Lower leg skin (tissue), 3 donors: Measurements from ENCODE around the gene OBSCN.

Source experiments
- POLR2A ChIP-seq, 2 donors: fragments of 450-650 bp; IDR thresholded peaks; one replicate each; pipeline ENCODE4 v1.6.1; 2016 to 2017; ENCODE audit warnings: antibody characterized with exemption in 2 of 2, mild to moderate bottlenecking in 1 of 2, moderate library complexity in 1 of 2
- TF ChIP-seq, protein P1 (sequence below), 3 donors: fragments of 450-650 bp; IDR thresholded peaks; one replicate each; pipeline ENCODE4 v1.5.1; 2016; ENCODE audit warnings: antibody characterized with exemption in 3 of 3, mild to moderate bottlenecking in 3 of 3, moderate library complexity in 2 of 3

DNA sequence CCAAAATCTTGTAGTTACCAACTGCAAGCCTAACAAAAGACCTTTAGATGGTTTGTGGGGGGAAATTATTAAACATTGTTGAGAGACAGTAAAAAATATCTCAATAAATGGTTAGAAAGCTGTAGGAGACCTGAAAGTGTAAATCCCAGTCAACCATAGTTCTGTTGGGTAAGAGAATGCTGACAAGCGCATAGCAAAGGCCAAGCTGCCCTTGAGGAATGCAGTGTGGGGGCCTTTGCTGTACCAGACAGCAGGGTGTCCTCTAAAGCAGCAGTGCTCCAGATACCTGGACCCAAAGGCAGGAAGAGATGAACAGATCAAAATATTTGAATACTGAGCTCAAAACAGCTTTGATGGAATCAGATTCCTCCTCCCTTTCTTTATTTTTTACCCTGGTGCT, 54.6 kb downstream of the OBSCN start:
- TF ChIP-seq POLR2A (IDR thresholded peaks at IDR 0.05): no peak
- TF ChIP-seq, protein P1, sequence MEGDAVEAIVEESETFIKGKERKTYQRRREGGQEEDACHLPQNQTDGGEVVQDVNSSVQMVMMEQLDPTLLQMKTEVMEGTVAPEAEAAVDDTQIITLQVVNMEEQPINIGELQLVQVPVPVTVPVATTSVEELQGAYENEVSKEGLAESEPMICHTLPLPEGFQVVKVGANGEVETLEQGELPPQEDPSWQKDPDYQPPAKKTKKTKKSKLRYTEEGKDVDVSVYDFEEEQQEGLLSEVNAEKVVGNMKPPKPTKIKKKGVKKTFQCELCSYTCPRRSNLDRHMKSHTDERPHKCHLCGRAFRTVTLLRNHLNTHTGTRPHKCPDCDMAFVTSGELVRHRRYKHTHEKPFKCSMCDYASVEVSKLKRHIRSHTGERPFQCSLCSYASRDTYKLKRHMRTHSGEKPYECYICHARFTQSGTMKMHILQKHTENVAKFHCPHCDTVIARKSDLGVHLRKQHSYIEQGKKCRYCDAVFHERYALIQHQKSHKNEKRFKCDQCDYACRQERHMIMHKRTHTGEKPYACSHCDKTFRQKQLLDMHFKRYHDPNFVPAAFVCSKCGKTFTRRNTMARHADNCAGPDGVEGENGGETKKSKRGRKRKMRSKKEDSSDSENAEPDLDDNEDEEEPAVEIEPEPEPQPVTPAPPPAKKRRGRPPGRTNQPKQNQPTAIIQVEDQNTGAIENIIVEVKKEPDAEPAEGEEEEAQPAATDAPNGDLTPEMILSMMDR (IDR thresholded peaks at IDR 0.05): no peak
